HCT116 (cell line): ENCODE results near the gene ZNF423.

ENCODE experiments used
- CEBPB ChIP-seq: IDR thresholded peaks from 2 replicates; pipeline ENCODE4 v1.6.1; 2012; ENCODE audit warnings: low read depth
- EZH2 ChIP-seq: fragments of 200-600 bp; sonication (generic); IDR thresholded peaks from 2 replicates; pipeline ENCODE4 v1.6.1; 2017; ENCODE audit warnings: antibody characterized with exemption, mixed run types
- FOSL1 ChIP-seq: IDR thresholded peaks from 2 replicates; pipeline ENCODE4 v1.6.1; 2012; ENCODE audit warnings: low read depth
- POLR2A ChIP-seq: IDR thresholded peaks from 2 replicates; pipeline ENCODE4 v1.7.0; 2011; ENCODE audit warnings: borderline replicate concordance; ENCODE audit not compliant: insufficient read depth, insufficient read length; ENCODE audit errors: extremely low read depth
- POLR2AphosphoS5 ChIP-seq: IDR thresholded peaks from 2 replicates; pipeline ENCODE4 v1.6.1; 2011; ENCODE audit warnings: mild to moderate bottlenecking, low read depth, low read length, moderate library complexity
- RAD21 ChIP-seq: IDR thresholded peaks from 2 replicates; pipeline ENCODE4 v1.6.1; 2012; ENCODE audit warnings: low read depth, mild to moderate bottlenecking
- REST ChIP-seq: IDR thresholded peaks from 2 replicates; pipeline ENCODE4 v1.6.1; 2012; ENCODE audit warnings: low read depth
- SP1 ChIP-seq: IDR thresholded peaks from 2 replicates; pipeline ENCODE4 v1.6.1; 2012; ENCODE audit warnings: low read depth
- TCF7L2 ChIP-seq: IDR thresholded peaks from 2 replicates; pipeline ENCODE4 v1.7.0; 2011; ENCODE audit warnings: borderline replicate concordance, inconsistent platforms; ENCODE audit not compliant: insufficient read depth, insufficient read length; ENCODE audit errors: extremely low read depth
- YY1 ChIP-seq: IDR thresholded peaks from 2 replicates; pipeline ENCODE4 v1.6.1; 2011; ENCODE audit warnings: low read length, low read depth, moderate library complexity, mild to moderate bottlenecking; ENCODE audit not compliant: insufficient replicate concordance; ENCODE audit errors: extremely low read depth
- ZNF274 ChIP-seq: fragments of 200-500 bp; sonication (Bioruptor generic); IDR thresholded peaks from 2 replicates; pipeline ENCODE4 v1.6.1; 2014; ENCODE audit warnings: mild to moderate bottlenecking, low read depth, low read length, inconsistent platforms
- TF ChIP-seq, protein P1 (sequence below), 3 experiments: fragments of 200-600 bp in 1 of 3; sonication (generic) in 1 of 3; IDR thresholded peaks in 2 of 3; conservative IDR thresholded peaks in 1 of 3; 2 replicates each; pipeline ENCODE4 v1.5.1; 2012 to 2017; ENCODE audit warnings: low read depth in 2 of 3, low read length in 2 of 3, antibody characterized with exemption in 1 of 3, borderline replicate concordance in 1 of 3, control low read depth in 1 of 3, mild to moderate bottlenecking in 1 of 3, mixed read lengths in 1 of 3, mixed run types in 1 of 3, moderate library complexity in 1 of 3; ENCODE audit not compliant: insufficient read depth in 1 of 3
- TF ChIP-seq, protein P2 (sequence below): IDR thresholded peaks from 2 replicates; pipeline ENCODE4 v1.6.1; 2011; ENCODE audit warnings: mild to moderate bottlenecking, low read length, moderate library complexity; ENCODE audit not compliant: insufficient replicate concordance; ENCODE audit errors: extremely low read depth

DNA sequence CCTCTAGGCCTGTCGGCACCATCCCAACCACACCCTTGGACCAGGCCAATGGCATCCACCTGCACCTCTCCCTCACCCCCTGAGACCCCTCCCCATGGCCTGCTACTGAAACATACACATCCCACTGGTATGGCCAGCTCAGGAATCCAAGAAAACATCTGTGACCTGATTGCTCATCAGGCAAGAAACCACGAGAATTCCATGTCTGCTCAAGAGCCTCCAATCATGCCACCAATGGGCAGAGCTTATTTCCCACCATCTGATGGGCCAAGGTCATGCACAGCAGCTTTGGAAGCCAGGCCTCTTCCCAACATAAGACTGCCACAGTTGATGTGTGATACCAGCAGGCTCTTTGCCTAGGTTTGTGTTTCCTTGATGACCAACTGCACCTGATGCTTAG is 292.2 kb downstream of the ZNF423 start:
- TF ChIP-seq, protein P1, sequence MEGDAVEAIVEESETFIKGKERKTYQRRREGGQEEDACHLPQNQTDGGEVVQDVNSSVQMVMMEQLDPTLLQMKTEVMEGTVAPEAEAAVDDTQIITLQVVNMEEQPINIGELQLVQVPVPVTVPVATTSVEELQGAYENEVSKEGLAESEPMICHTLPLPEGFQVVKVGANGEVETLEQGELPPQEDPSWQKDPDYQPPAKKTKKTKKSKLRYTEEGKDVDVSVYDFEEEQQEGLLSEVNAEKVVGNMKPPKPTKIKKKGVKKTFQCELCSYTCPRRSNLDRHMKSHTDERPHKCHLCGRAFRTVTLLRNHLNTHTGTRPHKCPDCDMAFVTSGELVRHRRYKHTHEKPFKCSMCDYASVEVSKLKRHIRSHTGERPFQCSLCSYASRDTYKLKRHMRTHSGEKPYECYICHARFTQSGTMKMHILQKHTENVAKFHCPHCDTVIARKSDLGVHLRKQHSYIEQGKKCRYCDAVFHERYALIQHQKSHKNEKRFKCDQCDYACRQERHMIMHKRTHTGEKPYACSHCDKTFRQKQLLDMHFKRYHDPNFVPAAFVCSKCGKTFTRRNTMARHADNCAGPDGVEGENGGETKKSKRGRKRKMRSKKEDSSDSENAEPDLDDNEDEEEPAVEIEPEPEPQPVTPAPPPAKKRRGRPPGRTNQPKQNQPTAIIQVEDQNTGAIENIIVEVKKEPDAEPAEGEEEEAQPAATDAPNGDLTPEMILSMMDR (IDR thresholded peaks at IDR 0.05 in 2 of 3, conservative IDR thresholded peaks at IDR 0.05 in 1 of 3; ENCODE audit: borderline replicate concordance in 1 of 3, insufficient read depth in 1 of 3, low read depth in 2 of 3, low read length in 2 of 3) = no peak
- TF ChIP-seq CEBPB (no peak), FOSL1 (no peak), POLR2AphosphoS5 (no peak), TCF7L2 (no peak), EZH2 (no peak), REST (no peak), YY1 (no peak), RAD21 (no peak), POLR2A (no peak), SP1 (no peak), ZNF274 (no peak)
- TF ChIP-seq, protein P2, sequence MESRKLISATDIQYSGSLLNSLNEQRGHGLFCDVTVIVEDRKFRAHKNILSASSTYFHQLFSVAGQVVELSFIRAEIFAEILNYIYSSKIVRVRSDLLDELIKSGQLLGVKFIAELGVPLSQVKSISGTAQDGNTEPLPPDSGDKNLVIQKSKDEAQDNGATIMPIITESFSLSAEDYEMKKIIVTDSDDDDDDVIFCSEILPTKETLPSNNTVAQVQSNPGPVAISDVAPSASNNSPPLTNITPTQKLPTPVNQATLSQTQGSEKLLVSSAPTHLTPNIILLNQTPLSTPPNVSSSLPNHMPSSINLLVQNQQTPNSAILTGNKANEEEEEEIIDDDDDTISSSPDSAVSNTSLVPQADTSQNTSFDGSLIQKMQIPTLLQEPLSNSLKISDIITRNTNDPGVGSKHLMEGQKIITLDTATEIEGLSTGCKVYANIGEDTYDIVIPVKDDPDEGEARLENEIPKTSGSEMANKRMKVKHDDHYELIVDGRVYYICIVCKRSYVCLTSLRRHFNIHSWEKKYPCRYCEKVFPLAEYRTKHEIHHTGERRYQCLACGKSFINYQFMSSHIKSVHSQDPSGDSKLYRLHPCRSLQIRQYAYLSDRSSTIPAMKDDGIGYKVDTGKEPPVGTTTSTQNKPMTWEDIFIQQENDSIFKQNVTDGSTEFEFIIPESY = no peak
